ENCODE data around the gene AMIGO1. TPM values are rescaled to one million over a fixed set of nuclear protein-coding genes. Genes with fewer than 3 reads are reported as not detected.
A peak's percentile ranks its signal among the peaks of the same experiment; 100 is the strongest.

AMIGO1 gene
- polyA plus RNA-seq, 3 donors, result 0.05 to 0.26 (median 0.07) TPM

- no peak overlapping the region for H3K27ac Mint-ChIP-seq
- H3K36me3 ChIP-seq (replicated peaks in 1 of 2; ENCODE audit: control insufficient read depth in 1 of 2, insufficient read depth in 2 of 2, low read length in 2 of 2), result peaks cover 8 to 14% of the 10 kb centered on the region in 2 donors
Measured at GRCh38 chr1:109491372-109491771, 18.2 kb downstream of the AMIGO1 start.

GRCh38 chr1:109490934-109491302, 18.6 kb downstream of the AMIGO1 start:
- H3K9ac ChIP-seq (ENCODE audit: insufficient read depth, low read length, poor library complexity, severe bottlenecking), result no peak overlapping the region
- no peaks in the 10 kb centered on the region for H3K9me3 Mint-ChIP-seq
- H3K27me3 Mint-ChIP-seq (ENCODE audit: low read depth in 3 of 3), result peaks cover 0 to 5% (median 0%) of the 10 kb centered on the region in 3 donors
- no peaks in the 10 kb centered on the region for H3K9me3 ChIP-seq (replicated peaks in 1 of 2; ENCODE audit: control insufficient read depth in 1 of 2, insufficient read depth in 1 of 2, low read length in 2 of 2)
- TF ChIP-seq CTCF (IDR thresholded peaks at IDR 0.05), result peak; percentile 65
- H3K36me3 Mint-ChIP-seq, result peaks cover 21 to 24% of the 10 kb centered on the region in 2 donors
- intact Hi-C loops (cut with micrococcal nuclease), result loop anchor here in 1 of 2 donors (2.0 kb wide), 1 partner anchor 42 kb away; no protein-coding TSS in a partner anchor
- H3K4me1 Mint-ChIP-seq, result peaks cover 21% of the 10 kb centered on the region
- WGBS (ENCODE audit: insufficient coverage), result 97% methylated on average over 10 of the region's 11 CpGs
- H3K27ac ChIP-seq (ENCODE audit: low read depth in 1 of 2, low read length in 2 of 2), result no peak overlapping the region
- H3K27ac Mint-ChIP-seq, result peak overlapping the region in 1 of 7 donors; percentile 30
- H4K20me1 ChIP-seq (ENCODE audit: insufficient read depth, low read length), result peaks cover 15% of the 10 kb centered on the region
- H3K4me3 ChIP-seq (replicated peaks in 1 of 3; ENCODE audit: low read depth in 2 of 3, low read length in 3 of 3), result no peak overlapping the region
- no peaks in the 10 kb centered on the region for H3K27me3 ChIP-seq (ENCODE audit: control insufficient read depth in 2 of 2, insufficient read depth in 2 of 2, low read length in 2 of 2)
- H3K4me1 ChIP-seq (ENCODE audit: control insufficient read depth in 1 of 2, insufficient read depth in 2 of 2, low read length in 2 of 2), result peaks cover 12 to 19% of the 10 kb centered on the region in 2 donors
- no peak for DNase-seq
- no peak overlapping the region for H3K4me3 Mint-ChIP-seq
- no peak overlapping the region for H2AFZ ChIP-seq (ENCODE audit: insufficient read depth, low read depth, low read length, poor library complexity, severe bottlenecking)
- no peak overlapping the region for H3K4me2 ChIP-seq (replicated peaks; ENCODE audit: extremely low read depth, low read length, poor library complexity, severe bottlenecking)
- H3K36me3 ChIP-seq (replicated peaks in 1 of 2; ENCODE audit: control insufficient read depth in 1 of 2, insufficient read depth in 2 of 2, low read length in 2 of 2), result peaks cover 3 to 10% of the 10 kb centered on the region in 2 donors
- peaks cover 21% of the 10 kb centered on the region for H3K79me2 ChIP-seq (ENCODE audit: insufficient read depth, low read length)

More at GRCh38 chr1:109491372-109491771, 18.2 kb downstream of the AMIGO1 start:
- H3K4me3 ChIP-seq (replicated peaks in 1 of 3; ENCODE audit: low read depth in 2 of 3, low read length in 3 of 3), result no peak overlapping the region
- DNase-seq, result no peak
- intact Hi-C loops (cut with micrococcal nuclease), result loop anchor here in 1 of 2 donors (2.0 kb wide), 1 partner anchor 41 kb away; no protein-coding TSS in a partner anchor
- H3K4me1 Mint-ChIP-seq, result peaks cover 22% of the 10 kb centered on the region
- no peak for TF ChIP-seq CTCF (IDR thresholded peaks at IDR 0.05)
- H4K20me1 ChIP-seq (ENCODE audit: insufficient read depth, low read length), result peaks cover 19% of the 10 kb centered on the region
- peak overlapping the region in 1 of 2 donors; percentile 41 for H3K4me3 Mint-ChIP-seq
- H2AFZ ChIP-seq (ENCODE audit: insufficient read depth, low read depth, low read length, poor library complexity, severe bottlenecking), result no peak overlapping the region
- no peak overlapping the region for H3K27ac ChIP-seq (ENCODE audit: low read depth in 1 of 2, low read length in 2 of 2)
- peaks cover 0 to 5% (median 0%) of the 10 kb centered on the region in 3 donors for H3K27me3 Mint-ChIP-seq (ENCODE audit: low read depth in 3 of 3)
- H3K4me2 ChIP-seq (replicated peaks; ENCODE audit: extremely low read depth, low read length, poor library complexity, severe bottlenecking), result no peak overlapping the region
- no peaks in the 10 kb centered on the region for H3K27me3 ChIP-seq (ENCODE audit: control insufficient read depth in 2 of 2, insufficient read depth in 2 of 2, low read length in 2 of 2)
- H3K4me1 ChIP-seq (ENCODE audit: control insufficient read depth in 1 of 2, insufficient read depth in 2 of 2, low read length in 2 of 2), result peaks cover 12 to 19% of the 10 kb centered on the region in 2 donors
- H3K9me3 ChIP-seq (replicated peaks in 1 of 2; ENCODE audit: control insufficient read depth in 1 of 2, insufficient read depth in 1 of 2, low read length in 2 of 2), result no peaks in the 10 kb centered on the region
- H3K36me3 Mint-ChIP-seq, result peaks cover 25 to 26% of the 10 kb centered on the region in 2 donors
- no peak overlapping the region for H3K9ac ChIP-seq (ENCODE audit: insufficient read depth, low read length, poor library complexity, severe bottlenecking)
- peaks cover 25% of the 10 kb centered on the region for H3K79me2 ChIP-seq (ENCODE audit: insufficient read depth, low read length)
- no peaks in the 10 kb centered on the region for H3K9me3 Mint-ChIP-seq
- 100% methylated on average over 5 of the region's 8 CpGs for whole genome bisulfite sequencing (ENCODE audit: insufficient coverage)

Measured in CD14-positive monocyte (primary cell).